Peyer's patch (tissue), 4 donors: ENCODE measurements around the gene IFT122.

Experiments
- POLR2A ChIP-seq, 2 donors: fragments of 450-650 bp; IDR thresholded peaks; one replicate each; pipeline ENCODE4 v1.5.1; 2017; ENCODE audit warnings: antibody characterized with exemption in 2 of 2, mild to moderate bottlenecking in 2 of 2, moderate library complexity in 2 of 2
- TF ChIP-seq, protein P1 (sequence below), 6 experiments: fragments of 450-650 bp in 4 of 6; fragments of 200-600 bp in 2 of 6; sonication (generic) in 1 of 6; IDR thresholded peaks; one replicate each; pipeline ENCODE4 v1.5.1; 2017 to 2019; ENCODE audit warnings: antibody characterized with exemption in 6 of 6, mild to moderate bottlenecking in 3 of 6, moderate library complexity in 1 of 6

DNA sequence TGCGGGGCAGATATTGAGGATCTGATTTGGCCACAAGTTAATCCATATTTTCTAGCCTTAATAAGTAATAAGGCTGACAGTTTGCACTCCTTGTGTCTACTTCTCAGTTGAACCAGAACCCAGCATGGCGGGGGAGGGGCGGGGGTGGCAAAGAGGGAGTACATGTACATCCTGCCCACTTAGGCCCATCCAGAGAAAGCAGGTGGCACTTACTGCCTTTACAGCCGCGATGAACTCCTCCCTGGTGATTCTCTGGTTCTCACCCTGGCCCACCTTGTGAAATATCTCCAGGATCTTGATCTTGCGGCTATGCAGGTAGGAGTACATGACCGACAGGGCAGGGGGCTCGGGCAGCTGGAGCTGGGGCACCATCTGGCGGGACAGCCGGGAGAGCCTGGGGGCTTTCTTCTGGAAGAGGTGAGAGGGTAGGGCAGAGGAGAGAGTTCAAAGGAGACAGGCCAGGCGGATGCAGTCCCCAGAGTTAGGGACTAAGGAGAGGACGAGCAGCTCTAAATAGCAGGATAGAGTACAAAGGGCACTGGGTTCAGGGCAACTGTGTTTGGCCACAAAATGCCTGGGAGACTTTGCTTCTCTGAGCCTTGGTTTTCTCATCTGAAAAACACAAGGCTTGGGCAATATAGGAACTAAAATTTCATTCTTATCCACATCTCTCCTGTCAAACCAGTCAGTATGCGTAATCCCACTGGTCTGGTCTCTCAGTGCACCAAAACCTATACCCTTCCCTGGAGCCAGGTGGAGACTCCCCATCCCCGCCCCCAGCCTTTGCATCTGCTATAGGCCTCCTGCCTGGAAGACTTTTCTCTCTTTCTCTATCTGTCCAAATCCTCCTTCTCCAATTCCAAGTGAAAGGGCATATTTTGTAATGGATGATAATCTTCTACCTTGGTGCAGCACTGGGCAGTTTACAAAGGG lies 21.7 kb upstream of the IFT122 start:
- TF ChIP-seq, protein P1, sequence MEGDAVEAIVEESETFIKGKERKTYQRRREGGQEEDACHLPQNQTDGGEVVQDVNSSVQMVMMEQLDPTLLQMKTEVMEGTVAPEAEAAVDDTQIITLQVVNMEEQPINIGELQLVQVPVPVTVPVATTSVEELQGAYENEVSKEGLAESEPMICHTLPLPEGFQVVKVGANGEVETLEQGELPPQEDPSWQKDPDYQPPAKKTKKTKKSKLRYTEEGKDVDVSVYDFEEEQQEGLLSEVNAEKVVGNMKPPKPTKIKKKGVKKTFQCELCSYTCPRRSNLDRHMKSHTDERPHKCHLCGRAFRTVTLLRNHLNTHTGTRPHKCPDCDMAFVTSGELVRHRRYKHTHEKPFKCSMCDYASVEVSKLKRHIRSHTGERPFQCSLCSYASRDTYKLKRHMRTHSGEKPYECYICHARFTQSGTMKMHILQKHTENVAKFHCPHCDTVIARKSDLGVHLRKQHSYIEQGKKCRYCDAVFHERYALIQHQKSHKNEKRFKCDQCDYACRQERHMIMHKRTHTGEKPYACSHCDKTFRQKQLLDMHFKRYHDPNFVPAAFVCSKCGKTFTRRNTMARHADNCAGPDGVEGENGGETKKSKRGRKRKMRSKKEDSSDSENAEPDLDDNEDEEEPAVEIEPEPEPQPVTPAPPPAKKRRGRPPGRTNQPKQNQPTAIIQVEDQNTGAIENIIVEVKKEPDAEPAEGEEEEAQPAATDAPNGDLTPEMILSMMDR (IDR thresholded peaks at IDR 0.05) = no peak
- TF ChIP-seq POLR2A (IDR thresholded peaks at IDR 0.05) = no peak
